ENCODE data around the gene SPON1.

SPON1 gene

GRCh38 chr11:14179116-14179820 is 216.7 kb downstream of the SPON1 start:
- Histone ChIP-seq H4K20me1 (ENCODE audit: insufficient read depth, low read length, poor library complexity, severe bottlenecking) (no peaks in the 10 kb centered on the region), H3K4me1 (ENCODE audit: insufficient read depth, low read length, poor library complexity, severe bottlenecking) (no peaks in the 10 kb centered on the region), H3K9ac (ENCODE audit: low read depth, low read length, poor library complexity, severe bottlenecking) (no peak overlapping the region), H3K79me2 (ENCODE audit: insufficient read depth, low read length) (no peaks in the 10 kb centered on the region), H3K4me3 (ENCODE audit: low read length, poor library complexity, severe bottlenecking) (no peak overlapping the region), H2AFZ (ENCODE audit: low read length) (no peak overlapping the region), H3K9me2 (replicated peaks; ENCODE audit: low read depth, low read length) (no peaks in the 10 kb centered on the region), H3K36me3 (ENCODE audit: insufficient read depth, low read length) (no peaks in the 10 kb centered on the region), H3F3A (ENCODE audit: low read depth) (no peaks in the 10 kb centered on the region), H3K9me3 (ENCODE audit: insufficient read depth, low read depth, low read length) (no peaks in the 10 kb centered on the region), H3K27me3 (ENCODE audit: insufficient read depth, low read length, poor library complexity, severe bottlenecking) (no peaks in the 10 kb centered on the region), H3K4me2 (ENCODE audit: low read depth, low read length, poor library complexity, severe bottlenecking) (no peak overlapping the region)
- TF ChIP-seq CTCF (conservative IDR thresholded peaks at IDR 0.05; ENCODE audit: low read length) = no peak
- TF ChIP-seq EZH2phosphoT487 (IDR thresholded peaks at IDR 0.05; ENCODE audit: borderline replicate concordance) = no peak

GRCh38 chr11:14181121-14181520 is 218.6 kb downstream of the SPON1 start:
- Histone ChIP-seq H3K27me3 (ENCODE audit: insufficient read depth, low read length, poor library complexity, severe bottlenecking) (no peaks in the 10 kb centered on the region), H3K4me1 (ENCODE audit: insufficient read depth, low read length, poor library complexity, severe bottlenecking) (no peaks in the 10 kb centered on the region), H3K9me3 (ENCODE audit: insufficient read depth, low read depth, low read length) (no peaks in the 10 kb centered on the region), H3K36me3 (ENCODE audit: insufficient read depth, low read length) (no peaks in the 10 kb centered on the region), H3K9ac (ENCODE audit: low read depth, low read length, poor library complexity, severe bottlenecking) (no peak overlapping the region), H3K4me2 (ENCODE audit: low read depth, low read length, poor library complexity, severe bottlenecking) (no peak overlapping the region), H3K4me3 (ENCODE audit: low read length, poor library complexity, severe bottlenecking) (no peak overlapping the region), H4K20me1 (ENCODE audit: insufficient read depth, low read length, poor library complexity, severe bottlenecking) (no peaks in the 10 kb centered on the region), H3K79me2 (ENCODE audit: insufficient read depth, low read length) (no peaks in the 10 kb centered on the region), H2AFZ (ENCODE audit: low read length) (no peak overlapping the region), H3K9me2 (replicated peaks; ENCODE audit: low read depth, low read length) (no peaks in the 10 kb centered on the region), H3F3A (ENCODE audit: low read depth) (no peaks in the 10 kb centered on the region)
- TF ChIP-seq EZH2phosphoT487 (IDR thresholded peaks at IDR 0.05; ENCODE audit: borderline replicate concordance) (no peak), CTCF (conservative IDR thresholded peaks at IDR 0.05; ENCODE audit: low read length) (no peak)

GRCh38 chr11:14182833-14183364 is 220.4 kb downstream of the SPON1 start:
- TF ChIP-seq EZH2phosphoT487 (IDR thresholded peaks at IDR 0.05; ENCODE audit: borderline replicate concordance) (no peak), CTCF (conservative IDR thresholded peaks at IDR 0.05; ENCODE audit: low read length) (no peak)
- Histone ChIP-seq H3K79me2 (ENCODE audit: insufficient read depth, low read length) (no peaks in the 10 kb centered on the region), H2AFZ (ENCODE audit: low read length) (no peak overlapping the region), H3K36me3 (ENCODE audit: insufficient read depth, low read length) (no peaks in the 10 kb centered on the region), H3K9ac (ENCODE audit: low read depth, low read length, poor library complexity, severe bottlenecking) (no peak overlapping the region), H3K4me1 (ENCODE audit: insufficient read depth, low read length, poor library complexity, severe bottlenecking) (no peaks in the 10 kb centered on the region), H4K20me1 (ENCODE audit: insufficient read depth, low read length, poor library complexity, severe bottlenecking) (no peaks in the 10 kb centered on the region), H3K4me3 (ENCODE audit: low read length, poor library complexity, severe bottlenecking) (no peak overlapping the region), H3K4me2 (ENCODE audit: low read depth, low read length, poor library complexity, severe bottlenecking) (no peak overlapping the region), H3K9me3 (ENCODE audit: insufficient read depth, low read depth, low read length) (no peaks in the 10 kb centered on the region), H3K27me3 (ENCODE audit: insufficient read depth, low read length, poor library complexity, severe bottlenecking) (no peaks in the 10 kb centered on the region), H3K9me2 (replicated peaks; ENCODE audit: low read depth, low read length) (no peaks in the 10 kb centered on the region), H3F3A (ENCODE audit: low read depth) (no peaks in the 10 kb centered on the region)

All from Loucy (cell line).